Epithelial cell of proximal tubule (primary cell): ENCODE results near the gene ZNF2. TPM values are rescaled to one million over a fixed set of nuclear protein-coding genes. Genes with fewer than 3 reads are reported as not detected.

Source experiments
- DNase-seq: peaks from one replicate; pipeline ENCODE4 v3.0.0-alpha.2; 2011; ENCODE audit warnings: low read depth
- H3K4me3 ChIP-seq: 2 replicates; pipeline ENCODE4 v1.5.1; 2011; ENCODE audit warnings: low read depth, mild to moderate bottlenecking, low read length
- CTCF ChIP-seq: conservative IDR thresholded peaks from 2 replicates; pipeline ENCODE4 v1.5.1; 2012; ENCODE audit warnings: low read depth, mild to moderate bottlenecking, low read length
- total RNA-seq: library from RNA; depleted of rRNA; stranded (reverse); fragments of >200 nt; gene quantifications from 2 replicates; pipeline ENCODE4 v1.2.3, GENCODE V29; 2015

Gene ZNF2
- total RNA-seq, result 2.0 and 3.7 TPM in 2 replicates

DNA sequence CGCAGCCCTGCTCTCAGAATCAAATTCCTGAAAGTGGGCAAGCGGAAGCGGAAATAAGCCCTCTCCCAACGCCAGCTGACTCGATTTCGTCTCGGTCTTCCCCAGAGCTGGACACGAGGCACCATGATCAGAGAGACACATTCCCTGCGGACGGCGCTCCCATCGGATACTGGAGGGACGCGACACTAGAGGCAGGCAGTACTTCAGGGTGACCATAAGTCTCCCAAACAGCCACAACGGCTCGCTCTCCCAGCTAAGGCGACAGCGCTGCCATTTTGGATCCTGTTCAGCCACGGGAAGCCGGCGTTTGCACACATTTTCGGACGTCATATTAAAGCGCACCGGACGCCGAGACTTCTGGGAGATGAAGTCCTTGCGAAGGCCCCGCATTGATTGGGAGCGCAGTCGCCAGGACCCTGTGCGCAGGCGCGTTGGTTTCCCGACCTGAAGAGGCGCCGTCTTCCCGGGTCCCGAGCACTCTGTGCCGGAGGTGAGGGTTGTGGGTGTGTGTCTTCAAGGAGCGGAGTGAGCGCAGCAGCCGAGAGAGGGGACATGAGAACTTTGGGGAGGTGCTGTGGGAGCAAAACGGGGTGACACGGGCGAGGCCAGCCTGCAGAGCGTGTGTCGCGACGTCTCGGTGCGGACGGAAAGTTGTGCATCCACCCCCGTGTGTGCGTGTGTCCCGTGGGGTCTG, at the start of gene ZNF2:
Gene ZNF2 (plus strand): TSS at position 439 of the 694 bp plus-strand sequence. CDS start 10,418 bp downstream, outside the sequence.
- peak; percentile 85 for DNase-seq
- no peak for TF ChIP-seq CTCF

GRCh38 chr2:95121093-95121406, 44.6 kb upstream of the ZNF2 start:
- H3K4me3 ChIP-seq, result peak overlapping the region; percentile 81
- TF ChIP-seq CTCF, result no peak
- DNase-seq, result no peak

More for the DNA sequence above, at the start of gene ZNF2:
- H3K4me3 ChIP-seq, result peak within 1 kb of the TSS; percentile 86

- peak within 1 kb of the TSS; percentile 81 for H3K4me3 ChIP-seq
- no peak for TF ChIP-seq CTCF
- DNase-seq, result no peak
Measured at GRCh38 chr2:95121407-95122196, 44.0 kb upstream of the ZNF2 start, which contains the start of gene MRPS5. Gene MRPS5, minus strand, starts transcription at chr2:95121808. Its CDS starts 17 bp downstream, at chr2:95121791.

GRCh38 chr2:95122197-95122551, 43.4 kb upstream of the ZNF2 start:
- TF ChIP-seq CTCF, result no peak
- DNase-seq, result no peak
- H3K4me3 ChIP-seq, result peak overlapping the region; percentile 81

GRCh38 chr2:95138702-95139101, 26.9 kb upstream of the ZNF2 start:
- no peak for DNase-seq
- no peak for TF ChIP-seq CTCF
- no peak overlapping the region for H3K4me3 ChIP-seq

DNA sequence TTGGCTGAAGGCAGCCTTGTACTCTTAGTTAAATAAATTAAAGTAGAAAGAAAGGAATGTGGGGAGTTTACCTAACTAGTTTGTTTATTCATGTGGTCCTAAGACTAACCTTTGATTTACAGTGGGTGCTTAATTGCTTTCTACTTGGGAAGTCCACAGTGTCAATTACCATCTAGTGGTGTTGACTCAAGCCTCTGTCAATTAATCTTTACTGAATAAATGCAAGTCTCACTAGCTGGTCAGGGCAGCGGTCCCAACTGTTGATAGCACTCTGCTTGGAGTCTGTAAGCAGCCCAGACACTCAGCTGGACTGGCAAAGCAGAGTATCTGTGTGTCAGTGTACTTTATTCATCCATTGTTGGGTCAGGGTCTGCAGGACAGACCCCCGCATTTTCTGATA, 21.8 kb upstream of the ZNF2 start:
- DNase-seq, result no peak
- H3K4me3 ChIP-seq, result no peak overlapping the region
- no peak for TF ChIP-seq CTCF
